Epithelial cell of prostate (primary cell): ENCODE results near the gene LIMCH1.

Experiments used
- DNase-seq: peaks from one replicate; pipeline ENCODE4 v3.0.0-alpha.2; 2011; ENCODE audit warnings: low read depth, low spot score
- H3K27ac ChIP-seq: fragments of 450-650 bp; 2 replicates; pipeline ENCODE4 v1.5.1; 2017; ENCODE audit warnings: mild to moderate bottlenecking

Gene LIMCH1

DNA sequence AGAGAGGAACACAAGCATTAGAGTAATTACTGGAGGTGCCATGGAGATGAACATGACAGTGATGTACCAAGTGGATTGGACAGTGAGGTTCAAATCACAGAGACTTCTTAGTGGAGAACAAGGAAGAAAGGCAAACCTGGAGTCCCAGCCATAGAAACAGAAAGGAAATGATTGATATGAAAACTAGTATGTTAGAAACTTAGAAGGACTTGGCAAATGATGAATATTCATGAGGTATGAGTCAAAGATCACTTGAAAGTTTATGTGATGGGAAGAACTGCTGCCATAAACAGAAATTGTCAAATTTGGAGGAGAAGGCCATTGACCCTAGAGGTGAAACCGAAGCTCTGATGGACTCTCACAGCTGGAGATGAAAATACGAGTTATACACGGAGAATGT lies 122.4 kb downstream of the LIMCH1 start:
- no peak overlapping the region for H3K27ac ChIP-seq
- DNase-seq: no peak

DNA sequence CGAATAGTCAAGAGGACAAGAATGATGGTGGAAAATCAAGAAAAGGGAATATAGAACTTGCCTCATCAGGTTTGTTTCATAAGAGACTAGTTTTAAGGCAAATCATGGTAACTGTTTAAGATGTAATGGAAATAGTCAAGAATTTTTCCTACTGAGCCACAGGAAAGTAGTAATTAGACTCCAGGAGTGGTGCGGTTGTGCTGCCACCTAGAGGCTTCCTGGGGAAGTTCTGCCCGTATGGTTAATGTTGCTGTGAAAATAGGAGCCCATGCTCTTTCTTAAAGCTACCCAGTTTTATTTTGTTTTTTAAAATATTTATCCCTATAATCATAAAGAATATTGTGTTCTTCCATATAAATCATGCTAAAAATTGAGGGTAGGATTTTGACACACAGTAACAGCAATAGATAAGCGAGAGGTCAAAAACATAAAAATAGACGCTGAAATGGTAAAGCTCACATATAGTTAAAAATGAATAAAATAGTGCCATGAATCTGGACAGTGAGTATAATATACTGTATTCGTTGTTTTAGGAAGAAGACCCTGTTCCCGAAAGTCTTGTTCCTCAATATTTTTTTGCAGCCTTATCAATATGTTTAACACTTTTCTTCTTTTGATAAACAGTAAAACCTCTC lies 123.6 kb downstream of the LIMCH1 start:
- DNase-seq: no peak

DNA sequence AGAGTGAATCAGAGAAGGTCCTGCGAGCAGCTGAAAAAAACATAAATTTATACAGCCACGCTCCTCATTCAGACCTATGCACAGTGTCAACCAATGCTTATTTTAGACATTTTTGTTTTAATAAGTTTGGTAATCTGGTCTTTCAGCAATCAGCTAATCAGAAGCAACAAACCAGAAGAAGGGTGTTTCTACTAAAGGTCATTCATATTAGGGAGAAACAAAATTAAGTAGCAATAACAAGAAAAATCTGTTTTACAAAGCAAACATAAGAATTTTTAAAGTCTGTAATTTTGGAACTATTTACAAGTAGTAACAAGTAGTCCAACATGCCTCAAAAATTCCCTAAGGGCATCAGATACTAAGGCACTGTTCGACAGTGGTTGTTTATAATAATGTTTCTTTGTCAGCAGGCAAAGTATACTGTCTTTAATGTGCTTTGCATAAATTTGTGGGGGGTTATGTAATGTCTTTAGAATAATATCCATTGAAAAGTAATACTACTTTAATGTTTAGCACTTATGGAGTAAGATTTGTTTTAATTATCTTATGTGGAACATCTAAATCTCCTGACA lies 127.8 kb downstream of the LIMCH1 start:
- H3K27ac ChIP-seq: no peak overlapping the region
- DNase-seq: no peak

More for the DNA sequence above, 123.6 kb downstream of the LIMCH1 start:
- no peak overlapping the region for H3K27ac ChIP-seq

DNA sequence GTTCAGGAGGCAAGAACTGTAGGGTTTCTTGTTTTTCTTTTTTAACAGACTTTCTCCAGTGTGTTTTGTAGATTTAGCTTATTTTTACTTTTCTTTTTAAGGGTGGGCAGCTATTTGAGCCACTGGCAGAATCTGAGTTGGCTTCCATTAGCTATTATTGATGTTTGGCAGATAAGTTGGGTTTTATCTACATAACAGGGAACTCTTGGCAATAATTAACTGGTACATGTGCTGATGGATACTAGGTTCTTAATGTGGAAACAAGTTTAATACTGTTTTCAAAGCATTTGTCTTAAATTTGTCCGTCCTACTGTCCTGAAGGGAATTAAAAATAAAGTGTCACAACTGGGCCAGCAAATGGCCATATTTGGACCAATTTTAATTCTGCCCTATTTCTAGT lies 130.1 kb downstream of the LIMCH1 start:
- H3K27ac ChIP-seq: no peak overlapping the region
- DNase-seq: no peak

DNA sequence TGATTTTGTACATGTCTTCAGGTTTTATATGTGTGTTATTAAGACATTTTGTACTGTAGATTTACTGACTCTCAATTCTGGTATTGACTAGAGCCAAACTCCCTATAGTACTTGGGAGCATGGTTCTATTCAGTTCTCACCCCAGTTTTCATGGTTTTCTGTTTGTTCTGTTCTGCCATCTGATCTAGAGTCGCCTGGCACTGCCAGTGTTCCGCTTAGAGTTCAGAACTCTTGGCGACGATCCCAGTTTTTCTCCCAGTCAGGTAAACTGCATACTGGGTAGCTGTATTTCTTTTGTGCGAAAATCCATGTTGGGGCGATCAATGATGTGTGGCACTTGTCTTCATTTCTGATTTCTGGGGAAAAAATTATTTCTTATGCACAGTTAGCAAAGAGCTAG lies 132.6 kb downstream of the LIMCH1 start:
- no peak for DNase-seq
- H3K27ac ChIP-seq: no peak overlapping the region

DNA sequence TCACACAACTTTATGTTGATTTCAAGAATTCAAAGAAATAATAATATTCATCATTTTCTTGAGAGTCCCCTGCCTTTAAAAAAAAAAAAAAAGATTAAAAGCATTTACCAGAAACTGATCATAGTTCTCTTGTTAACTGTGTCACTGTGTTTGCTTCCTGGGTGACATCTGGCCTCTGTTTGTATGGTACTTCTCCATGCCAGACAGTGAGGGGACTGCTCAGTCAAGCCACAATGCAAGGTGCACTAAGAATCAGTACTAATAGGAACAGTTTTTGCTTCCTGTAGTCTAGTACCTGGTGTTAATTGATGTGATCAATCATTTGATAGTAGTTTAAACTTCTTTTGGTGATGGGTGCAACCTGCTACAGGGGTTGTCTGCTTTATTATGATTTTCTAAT lies 133.0 kb downstream of the LIMCH1 start:
- H3K27ac ChIP-seq: no peak overlapping the region
- no peak for DNase-seq

DNA sequence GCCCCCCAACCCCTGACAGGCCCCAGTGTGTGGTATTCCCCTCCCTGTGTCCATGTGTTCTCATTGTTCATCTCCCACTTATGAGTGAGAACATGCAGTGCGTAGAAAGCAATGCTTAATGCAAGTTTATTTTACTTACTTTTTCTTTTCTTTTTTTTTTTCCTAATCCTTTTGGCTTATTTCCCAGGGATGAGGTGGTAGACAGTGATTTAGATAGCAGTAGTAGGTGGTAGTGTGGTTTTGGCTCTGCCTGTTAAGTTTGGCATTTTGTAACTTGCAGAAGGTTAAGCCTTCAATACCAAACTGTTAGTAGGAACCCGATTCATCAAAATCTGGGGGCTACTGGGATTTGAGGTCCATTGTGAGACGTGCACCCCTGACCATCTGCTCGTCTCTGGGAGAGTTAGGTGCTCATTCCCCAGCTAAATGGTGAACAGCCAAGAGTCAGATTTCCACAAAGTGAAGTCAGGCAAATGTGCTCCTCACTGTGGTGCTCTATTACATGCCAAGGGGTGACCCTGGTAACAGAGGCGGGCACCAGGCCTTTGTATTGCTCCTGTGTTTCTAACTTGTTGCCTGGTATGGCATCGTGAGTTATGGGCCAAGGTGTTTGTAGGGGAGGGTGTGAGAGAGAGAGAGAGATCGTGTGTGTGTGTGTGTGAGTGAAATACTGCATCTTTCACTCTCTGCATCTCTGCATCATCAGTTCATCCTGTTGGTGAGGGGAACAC lies 140.3 kb downstream of the LIMCH1 start:
- DNase-seq: no peak

DNA sequence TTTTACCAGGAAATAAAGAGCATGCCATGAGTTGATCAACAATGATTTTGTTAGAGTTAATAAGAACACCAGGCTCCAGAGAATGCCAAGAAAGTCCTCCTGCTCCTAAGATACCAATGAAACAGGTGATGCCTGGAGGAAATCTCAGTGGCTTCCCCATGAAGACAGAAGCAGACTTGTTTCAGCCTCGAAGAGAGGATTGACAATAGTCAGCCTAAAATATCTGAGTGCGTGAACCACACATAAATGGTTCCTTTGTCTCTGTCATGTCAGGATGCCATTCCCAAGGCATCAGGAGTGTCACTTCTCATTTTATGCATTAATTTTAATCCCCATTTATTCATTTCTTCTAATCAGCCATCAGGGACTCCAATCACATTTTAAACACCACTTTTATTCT lies 141.0 kb downstream of the LIMCH1 start:
- DNase-seq: no peak
- H3K27ac ChIP-seq: no peak overlapping the region

More for the DNA sequence above, 140.3 kb downstream of the LIMCH1 start:
- no peak overlapping the region for H3K27ac ChIP-seq

DNA sequence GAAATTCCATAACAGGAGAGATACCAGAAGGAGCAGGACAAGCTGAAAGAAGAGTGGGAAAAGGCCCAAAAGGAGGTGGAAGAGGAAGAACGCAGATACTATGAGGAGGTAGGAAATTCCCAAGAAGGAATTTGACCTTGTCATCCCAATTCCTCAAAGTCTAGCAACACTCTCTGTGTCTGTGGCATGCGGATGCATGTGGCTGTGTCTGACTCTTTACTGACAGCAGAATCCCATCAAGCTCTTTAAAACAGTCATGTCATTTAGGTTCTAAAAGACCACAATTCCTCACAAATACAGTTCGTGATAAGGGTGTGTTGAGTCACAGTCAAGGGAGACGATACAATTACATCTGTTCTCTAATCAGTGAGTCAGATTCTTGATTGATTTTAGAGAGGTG lies 142.0 kb downstream of the LIMCH1 start:
- no peak overlapping the region for H3K27ac ChIP-seq
- DNase-seq: no peak

DNA sequence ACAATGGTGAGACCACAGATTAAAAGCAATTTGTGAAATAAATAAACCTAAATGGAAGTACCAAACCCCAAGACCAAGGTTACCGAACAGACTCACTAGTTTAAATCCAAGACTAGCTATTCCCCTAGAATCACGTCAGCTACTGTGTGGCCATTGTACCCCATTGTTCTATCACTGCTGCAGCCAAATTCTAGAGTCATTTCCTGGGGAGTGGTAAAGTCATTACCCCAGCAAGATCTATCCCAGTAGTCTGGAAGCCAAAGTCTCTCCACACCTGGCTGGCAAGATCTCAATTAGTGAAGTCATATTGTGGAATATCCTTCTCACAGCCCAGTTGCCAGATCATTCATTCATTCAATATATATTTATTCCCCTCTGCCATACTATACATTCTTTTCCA lies 143.1 kb downstream of the LIMCH1 start:
- no peak for DNase-seq
- no peak overlapping the region for H3K27ac ChIP-seq

DNA sequence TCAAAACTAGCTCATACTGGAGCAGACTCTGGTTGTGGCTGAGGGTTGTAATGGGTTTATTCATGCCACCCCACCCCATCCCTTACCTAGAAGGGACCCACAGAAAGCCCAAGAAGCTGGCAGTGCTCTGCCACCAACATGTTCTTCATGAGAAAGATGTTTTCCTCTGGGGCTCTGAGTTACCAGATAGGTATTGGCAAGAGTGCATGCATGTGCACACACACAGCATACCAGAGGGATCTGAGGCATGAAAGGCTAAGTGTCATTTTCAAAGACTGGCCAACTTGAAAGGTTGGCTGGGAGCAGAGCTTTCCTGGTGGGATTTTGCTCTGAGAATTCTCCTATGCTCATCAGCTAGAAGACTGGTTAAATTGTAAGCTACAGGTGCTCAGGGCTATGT lies 145.4 kb downstream of the LIMCH1 start:
- no peak for DNase-seq
- H3K27ac ChIP-seq: no peak overlapping the region

DNA sequence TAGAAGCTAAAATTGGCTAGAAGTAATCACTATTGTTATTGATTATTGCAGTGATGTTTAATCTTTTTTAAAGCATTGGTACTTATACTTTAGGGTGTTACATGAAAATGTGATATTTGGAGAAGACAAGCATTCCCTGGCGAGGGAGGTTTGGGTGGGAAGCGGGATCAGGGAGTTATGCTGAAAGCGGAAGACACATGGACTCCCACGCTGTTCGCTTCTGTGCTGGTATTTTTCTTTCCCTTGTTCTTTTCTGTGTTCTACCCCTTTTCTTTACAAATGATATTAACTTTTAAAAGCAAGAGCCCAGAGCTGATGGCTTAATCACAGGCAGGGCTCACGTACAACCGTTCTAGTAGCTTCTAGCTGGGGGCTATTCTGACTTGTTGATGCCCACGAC lies 148.9 kb downstream of the LIMCH1 start:
- DNase-seq: no peak

DNA sequence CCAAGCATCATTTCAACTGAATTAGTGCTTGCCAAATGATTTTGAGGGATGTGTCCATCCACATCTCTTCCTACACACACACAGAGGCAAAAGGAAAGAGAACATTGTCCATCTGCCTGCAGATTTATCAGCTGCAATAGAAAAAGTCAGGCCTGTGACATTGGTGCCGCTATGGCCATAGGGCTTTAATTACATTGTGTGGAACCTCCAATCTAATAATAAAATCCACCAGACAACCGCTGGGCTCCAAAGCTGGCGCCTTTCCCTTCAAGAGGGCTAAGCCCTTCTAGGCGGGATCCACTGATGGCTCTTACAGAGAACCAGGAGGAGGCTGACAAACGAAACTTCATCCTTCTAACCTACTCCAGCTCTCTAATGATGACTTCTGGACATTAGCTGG lies 150.0 kb downstream of the LIMCH1 start:
- no peak overlapping the region for H3K27ac ChIP-seq
- DNase-seq: no peak

More for the DNA sequence above, 148.9 kb downstream of the LIMCH1 start:
- H3K27ac ChIP-seq: no peak overlapping the region

DNA sequence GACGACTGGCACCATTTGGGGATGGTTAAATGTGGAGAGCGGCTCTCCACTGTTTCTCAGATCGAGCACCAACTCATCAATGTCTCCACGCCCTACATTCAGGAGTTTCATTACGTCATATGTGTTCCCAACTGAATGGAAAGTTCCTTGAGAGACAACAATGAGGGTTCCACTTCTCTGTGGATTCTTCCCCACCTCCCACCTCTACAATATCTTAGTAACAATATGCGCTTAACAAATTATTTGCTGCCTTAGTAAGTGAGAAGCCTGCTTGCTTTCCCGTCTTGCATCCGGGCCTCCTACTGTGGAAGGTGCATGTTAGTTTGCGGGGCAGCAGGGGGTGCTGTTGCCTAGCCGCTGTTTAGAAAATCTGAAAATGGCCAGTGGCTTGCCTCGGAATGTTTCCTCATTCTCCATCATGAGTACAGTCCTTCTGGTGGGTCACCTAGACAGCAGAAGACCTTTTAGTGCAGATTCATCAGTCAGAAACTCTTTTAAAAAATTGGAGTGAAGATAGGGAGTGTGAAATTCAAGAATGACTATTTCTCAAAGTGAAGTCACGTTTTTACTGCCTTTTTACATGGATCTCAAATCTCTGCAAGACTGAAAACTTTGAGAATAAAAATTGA lies 154.9 kb downstream of the LIMCH1 start:
- no peak overlapping the region for H3K27ac ChIP-seq
- no peak for DNase-seq

DNA sequence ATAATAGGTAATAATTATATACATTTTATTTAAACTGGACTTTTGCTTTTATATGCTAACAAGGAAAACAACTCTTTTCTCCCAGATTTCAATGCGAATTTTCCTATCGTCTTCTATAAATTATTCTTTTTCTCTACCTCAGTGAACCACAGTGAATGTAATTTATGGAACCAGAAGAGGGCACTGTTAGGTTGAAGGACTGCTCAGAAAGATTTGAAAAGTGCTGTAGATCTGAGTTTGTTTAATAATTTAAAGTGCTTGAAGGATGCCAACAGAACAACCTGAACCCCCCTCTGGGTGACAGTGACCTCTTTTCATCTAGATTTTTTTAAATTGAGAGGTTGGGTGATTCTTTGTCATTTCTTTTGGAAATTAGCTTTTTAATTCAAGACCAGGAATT lies 155.7 kb downstream of the LIMCH1 start:
- H3K27ac ChIP-seq: no peak overlapping the region
- DNase-seq: no peak

DNA sequence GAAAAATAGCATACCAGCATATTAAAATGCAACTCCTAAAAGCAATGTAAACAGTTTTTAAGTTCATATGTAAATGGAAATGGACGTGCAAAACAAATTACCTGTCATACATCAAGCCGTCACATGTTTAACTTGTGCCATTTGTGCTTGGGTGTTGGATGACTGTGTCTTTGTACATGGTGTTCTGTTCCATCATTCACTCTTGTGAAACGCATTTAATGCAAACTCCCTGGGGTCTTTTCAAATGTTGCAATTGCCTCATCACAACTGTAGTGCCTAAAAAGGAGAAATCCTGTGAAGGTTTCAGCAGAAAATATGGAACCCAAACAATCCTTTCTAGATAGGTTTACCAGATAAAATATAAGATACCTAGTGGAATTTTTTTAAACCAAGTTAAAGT lies 158.2 kb downstream of the LIMCH1 start:
- DNase-seq: no peak
- no peak overlapping the region for H3K27ac ChIP-seq

DNA sequence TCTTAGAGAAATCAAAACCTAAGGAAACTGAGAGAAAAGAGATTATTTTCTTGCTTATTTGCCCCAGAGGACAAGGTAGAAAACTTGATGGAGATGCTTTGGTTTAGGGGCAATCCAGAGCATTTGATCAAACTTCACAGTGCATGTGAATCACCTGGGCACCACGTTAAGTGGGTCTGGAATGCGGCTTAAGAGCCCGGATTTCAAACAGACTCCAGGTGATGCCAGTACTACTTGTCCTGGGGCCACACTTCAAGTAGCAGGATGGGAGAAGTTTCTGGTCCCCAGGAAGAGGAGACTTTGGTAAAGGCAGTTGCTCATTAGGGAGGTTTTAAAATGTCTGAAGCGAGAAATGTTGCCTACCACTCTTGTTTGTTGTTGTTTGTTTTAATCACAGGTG lies 158.8 kb downstream of the LIMCH1 start:
- no peak for DNase-seq
- no peak overlapping the region for H3K27ac ChIP-seq

DNA sequence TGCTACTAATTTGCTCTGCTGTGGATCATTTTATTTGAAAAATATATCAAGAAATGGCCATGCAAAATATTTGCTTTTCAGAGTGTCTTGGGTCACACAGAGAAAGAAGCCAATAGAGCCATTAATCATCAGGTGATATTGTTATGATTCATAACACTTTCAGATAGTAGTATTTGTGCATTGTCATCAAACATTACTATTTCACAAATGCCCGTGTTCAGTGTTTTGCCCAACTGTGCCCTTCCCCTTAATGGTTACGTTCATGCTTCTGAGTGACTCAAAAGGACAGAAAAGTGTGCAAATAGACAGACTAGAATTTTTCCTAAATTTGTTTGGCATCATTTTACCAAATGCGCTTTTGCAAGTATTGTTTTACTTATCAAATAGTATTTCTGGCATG lies 164.0 kb downstream of the LIMCH1 start:
- no peak for DNase-seq
- no peak overlapping the region for H3K27ac ChIP-seq

DNA sequence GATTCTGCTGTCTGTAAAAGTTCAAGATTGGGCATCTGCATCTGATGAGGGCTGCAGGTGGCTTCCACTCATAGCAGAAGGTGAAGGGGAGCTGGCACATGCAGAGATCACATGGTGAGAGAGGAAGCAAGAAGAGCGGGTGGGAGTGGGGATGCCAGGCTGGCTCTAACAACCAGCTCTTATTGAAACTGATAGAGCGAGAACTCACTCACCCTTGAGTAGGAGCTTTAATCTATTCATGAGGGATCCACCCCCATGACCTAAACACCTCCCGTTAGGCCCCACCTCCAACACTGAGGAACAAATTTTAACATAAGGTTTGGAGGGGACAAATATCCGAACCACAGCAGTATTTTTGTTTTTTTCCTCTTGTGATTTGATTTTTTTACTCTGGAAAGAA lies 164.8 kb downstream of the LIMCH1 start:
- no peak overlapping the region for H3K27ac ChIP-seq
- DNase-seq: no peak

DNA sequence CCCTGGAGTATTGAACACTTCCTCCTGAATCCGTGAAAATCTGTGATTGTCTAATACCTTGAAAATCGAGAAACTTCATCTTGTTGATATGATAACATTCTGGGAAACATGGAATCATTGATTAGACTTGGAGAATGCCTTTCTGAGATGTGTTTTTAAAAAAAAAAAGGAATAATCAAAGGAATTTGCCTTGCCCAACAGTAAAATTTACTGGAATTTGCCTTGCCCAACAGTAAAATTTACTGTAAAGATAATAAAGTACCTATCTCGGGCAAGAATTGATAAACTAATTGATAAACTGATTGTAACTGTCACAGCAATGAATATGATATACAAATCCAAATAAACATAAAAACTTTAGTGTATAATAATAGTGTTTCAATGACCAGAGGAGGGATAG lies 165.8 kb downstream of the LIMCH1 start:
- H3K27ac ChIP-seq: no peak overlapping the region
- DNase-seq: no peak

DNA sequence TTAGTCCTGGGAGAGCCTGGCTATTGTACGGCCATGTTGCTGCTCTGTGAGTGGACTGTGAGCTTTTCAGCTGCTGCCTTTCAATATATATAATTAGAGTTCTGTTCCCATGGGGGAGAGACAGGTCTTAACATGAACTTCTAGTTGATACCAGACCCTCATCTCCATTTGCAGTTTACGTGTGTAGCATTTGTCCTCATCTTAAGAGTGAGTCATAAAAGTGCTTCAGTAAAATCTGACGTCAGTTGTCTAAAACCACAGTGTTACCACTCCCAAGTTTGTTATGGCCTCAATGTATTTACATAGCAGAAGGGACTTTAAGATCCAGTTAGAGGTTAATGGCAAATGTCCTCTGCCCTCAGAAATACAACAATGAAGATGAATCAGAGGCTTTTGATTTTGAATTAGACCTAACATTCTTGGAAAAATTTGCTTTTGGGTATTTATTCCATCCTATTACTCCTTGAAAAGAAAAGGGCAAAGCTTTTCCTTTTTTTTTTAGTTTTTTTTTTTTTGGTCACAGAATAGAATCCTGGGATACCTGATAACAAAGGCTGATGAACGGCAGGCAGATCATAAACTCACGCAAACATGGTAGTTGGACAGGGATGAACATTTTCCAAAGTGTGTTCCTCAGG lies 172.0 kb downstream of the LIMCH1 start:
- peak overlapping the region; percentile 25 for H3K27ac ChIP-seq
- peak; percentile 92 for DNase-seq
